Upper lobe of left lung (tissue), 6 donors: ENCODE measurements around the gene IWS1. TPM values are rescaled to one million over a fixed set of nuclear protein-coding genes. Genes with fewer than 3 reads are reported as not detected.

Source experiments
- ATAC-seq, 2 donors: fragments of 200-7000 bp; cut with Tn5 transposase; one replicate each; pipeline ENCODE4 v1.9.1; 2022; ENCODE audit warnings: mild to moderate bottlenecking in 2 of 2, moderate library complexity in 2 of 2; ENCODE audit not compliant: low FRiP score in 2 of 2
- DNase-seq, 2 donors: peaks; one replicate each; pipeline ENCODE4 v3.0.0-alpha.2; 2019 to 2020
- H3K27ac ChIP-seq, 4 donors: fragments of 200-600 bp; sonication (generic); one replicate each; pipeline ENCODE4 v1.5.1; 2016 to 2019
- H3K27me3 ChIP-seq, 4 donors: fragments of 200-600 bp; sonication (generic); one replicate each; pipeline ENCODE4 v1.5.1; 2017 to 2019
- H3K36me3 ChIP-seq, 4 donors: fragments of 200-600 bp; sonication (generic); one replicate each; pipeline ENCODE4 v1.5.1; 2016 to 2019
- H3K4me1 ChIP-seq, 4 donors: fragments of 200-600 bp; sonication (generic); one replicate each; pipeline ENCODE4 v1.5.1; 2018 to 2019
- H3K4me3 ChIP-seq, 4 donors: fragments of 200-600 bp; sonication (generic); one replicate each; pipeline ENCODE4 v1.5.1; 2017 to 2019; ENCODE audit warnings: mild to moderate bottlenecking in 2 of 4, moderate library complexity in 1 of 4
- H3K9me3 ChIP-seq, 4 donors: fragments of 200-600 bp; sonication (generic); one replicate each; pipeline ENCODE4 v1.5.1; 2018 to 2019
- CTCF ChIP-seq, 6 experiments: fragments of 450-650 bp in 4 of 6; fragments of 200-600 bp in 2 of 6; sonication (generic) in 2 of 6; IDR thresholded peaks; one replicate each; pipeline ENCODE4 v1.5.1; 2016 to 2019; ENCODE audit warnings: antibody characterized with exemption in 6 of 6
- EP300 ChIP-seq, 4 donors: sonication (generic); formaldehyde crosslinking; IDR thresholded peaks; one replicate each; pipeline ENCODE4 v1.5.1; 2017; ENCODE audit warnings: antibody characterized with exemption in 4 of 4, control low read depth in 2 of 4
- POLR2A ChIP-seq, 4 donors: fragments of 450-650 bp; IDR thresholded peaks; one replicate each; pipeline ENCODE4 v1.5.1; 2016 to 2017; ENCODE audit warnings: antibody characterized with exemption in 4 of 4, mild to moderate bottlenecking in 2 of 4
- POLR2AphosphoS5 ChIP-seq, 2 donors: sonication (generic); formaldehyde crosslinking; IDR thresholded peaks; one replicate each; pipeline ENCODE4 v1.5.1; 2017; ENCODE audit warnings: antibody characterized with exemption in 2 of 2
- WGBS, 2 donors: methylation state at CpG; one replicate each; pipeline ENCODE4 v1.1.5; 2017 to 2018; 5-methylcytosine and 5-hydroxymethylcytosine counted together
- total RNA-seq, 6 donors: library from RNA; depleted of rRNA in 4 of 6; stranded (reverse); fragments of >200 nt in 4 of 6; gene quantifications; one replicate each; pipeline versions ENCODE4 v1.1.0 to v1.2.1, GENCODE V29; 2016 to 2021
- donor health status: DM: no; HTN: no; CAD: no; lungs with moderate emphysema.
- donor health status: DM: no; HTN: yes; CAD: no; lungs with severe emphysema.

Gene IWS1
- total RNA-seq, 6 donors from 2014 or later = 29.5 to 128 (median 58.6) TPM

GRCh38 chr2:127456960-127457359, 69.3 kb downstream of the IWS1 start:
- ATAC-seq (no peak), DNase-seq (no peak)
- TF ChIP-seq CTCF (IDR thresholded peaks at IDR 0.05) (no peak), POLR2A (IDR thresholded peaks at IDR 0.05) (no peak), EP300 (IDR thresholded peaks at IDR 0.05) (no peak), POLR2AphosphoS5 (IDR thresholded peaks at IDR 0.05) (no peak)
- Histone ChIP-seq H3K27ac (no peak overlapping the region), H3K9me3 (no peaks in the 10 kb centered on the region), H3K4me1 (no peaks in the 10 kb centered on the region), H3K4me3 (no peak overlapping the region), H3K36me3 (no peaks in the 10 kb centered on the region), H3K27me3 (no peaks in the 10 kb centered on the region)
- WGBS, 2 donors = 90 to 96% methylated on average over 12 of the region's 12 CpGs

GRCh38 chr2:127455566-127456493, 70.5 kb downstream of the IWS1 start:
- Histone ChIP-seq H3K36me3 (no peaks in the 10 kb centered on the region), H3K27ac (no peak overlapping the region), H3K9me3 (no peaks in the 10 kb centered on the region), H3K4me3 (no peak overlapping the region), H3K4me1 (no peaks in the 10 kb centered on the region), H3K27me3 (no peaks in the 10 kb centered on the region)
- ATAC-seq (no peak), DNase-seq (no peak)
- 86 to 89% methylated on average over 13 of the region's 13 CpGs for WGBS, 2 donors
- TF ChIP-seq EP300 (IDR thresholded peaks at IDR 0.05) (no peak), CTCF (IDR thresholded peaks at IDR 0.05) (no peak), POLR2A (IDR thresholded peaks at IDR 0.05) (no peak), POLR2AphosphoS5 (IDR thresholded peaks at IDR 0.05) (no peak)

- Histone ChIP-seq H3K27me3 (no peaks in the 10 kb centered on the region), H3K9me3 (no peaks in the 10 kb centered on the region), H3K27ac (no peak overlapping the region), H3K4me3 (no peak overlapping the region), H3K36me3 (no peaks in the 10 kb centered on the region), H3K4me1 (no peaks in the 10 kb centered on the region)
- TF ChIP-seq POLR2A (IDR thresholded peaks at IDR 0.05) (no peak), EP300 (IDR thresholded peaks at IDR 0.05) (no peak), CTCF (IDR thresholded peaks at IDR 0.05) (no peak), POLR2AphosphoS5 (IDR thresholded peaks at IDR 0.05) (no peak)
- DNase-seq (no peak), ATAC-seq (peak in 1 of 2 donors; percentile 17)
- WGBS, 2 donors = 87 to 88% methylated on average over 17 to 19 of the region's 19 CpGs
These were observed 71.4 kb downstream of the IWS1 start for GRCh38 chr2:127454595-127455565.

GRCh38 chr2:127453392-127454171, 72.7 kb downstream of the IWS1 start:
- no peak for DNase-seq
- Histone ChIP-seq H3K4me1 (no peaks in the 10 kb centered on the region), H3K36me3 (no peaks in the 10 kb centered on the region), H3K27ac (no peak overlapping the region), H3K4me3 (no peak overlapping the region), H3K27me3 (no peaks in the 10 kb centered on the region), H3K9me3 (no peaks in the 10 kb centered on the region)
- TF ChIP-seq CTCF (IDR thresholded peaks at IDR 0.05) = no peak
- TF ChIP-seq POLR2AphosphoS5 (IDR thresholded peaks at IDR 0.05) = no peak
- no peak for TF ChIP-seq EP300 (IDR thresholded peaks at IDR 0.05)
- 87 to 91% methylated on average over 6 to 8 of the region's 8 CpGs for WGBS, 2 donors
- no peak for ATAC-seq
